NT2/D1 (cell line): Measurements from ENCODE around the gene ANTXR2.

Experiments used
- DNase-seq: peaks from one replicate; pipeline ENCODE4 v3.0.0-alpha.2; 2011; ENCODE audit warnings: low read depth, low spot score
- H3K27me3 ChIP-seq: 2 replicates; pipeline ENCODE4 v1.6.0; 2011; ENCODE audit warnings: mild to moderate bottlenecking; ENCODE audit not compliant: insufficient read length, insufficient read depth
- H3K36me3 ChIP-seq: 2 replicates; pipeline ENCODE4 v1.6.1; 2011; ENCODE audit warnings: mild to moderate bottlenecking, low read length, mixed read lengths; ENCODE audit not compliant: insufficient read depth, insufficient read length
- H3K4me1 ChIP-seq: 2 replicates; pipeline ENCODE4 v1.5.1; 2011; ENCODE audit not compliant: insufficient read depth, insufficient read length
- H3K4me3 ChIP-seq: 2 replicates; pipeline ENCODE4 v1.5.1; 2011; ENCODE audit warnings: low read depth; ENCODE audit not compliant: insufficient read length
- H3K9ac ChIP-seq: 2 replicates; pipeline ENCODE4 v1.6.0; 2011; ENCODE audit warnings: low read depth; ENCODE audit not compliant: insufficient read length
- H3K9me3 ChIP-seq: 2 replicates; pipeline ENCODE4 v1.5.1; 2011; ENCODE audit warnings: mild to moderate bottlenecking, low read length; ENCODE audit not compliant: insufficient read depth
- SUZ12 ChIP-seq: IDR thresholded peaks from 2 replicates; pipeline ENCODE4 v1.6.1; 2011; ENCODE audit not compliant: insufficient read length, insufficient read depth; ENCODE audit errors: extremely low read depth
- YY1 ChIP-seq: IDR thresholded peaks from 2 replicates; pipeline ENCODE4 v1.6.1; 2011; ENCODE audit not compliant: insufficient read length, insufficient read depth
- ZNF274 ChIP-seq: IDR thresholded peaks from 2 replicates; pipeline ENCODE4 v1.6.1; 2011; ENCODE audit warnings: mild to moderate bottlenecking, low read depth, low read length

ANTXR2 gene

GRCh38 chr4:80045786-80046185 lies 27.2 kb downstream of the ANTXR2 start:
- no peaks in the 10 kb centered on the region for H3K27me3 ChIP-seq
- H3K4me1 ChIP-seq: no peaks in the 10 kb centered on the region
- no peak for DNase-seq
- H3K9ac ChIP-seq: no peak overlapping the region
- H3K4me3 ChIP-seq: no peak overlapping the region
- no peaks in the 10 kb centered on the region for H3K36me3 ChIP-seq
- H3K9me3 ChIP-seq: no peaks in the 10 kb centered on the region
- TF ChIP-seq YY1: no peak
- no peak for TF ChIP-seq ZNF274
- TF ChIP-seq SUZ12: no peak

GRCh38 chr4:80043541-80043940 lies 29.5 kb downstream of the ANTXR2 start:
- Histone ChIP-seq H3K36me3 (no peaks in the 10 kb centered on the region), H3K9me3 (no peaks in the 10 kb centered on the region), H3K27me3 (no peaks in the 10 kb centered on the region), H3K4me3 (no peak overlapping the region), H3K4me1 (no peaks in the 10 kb centered on the region), H3K9ac (no peak overlapping the region)
- no peak for DNase-seq
- no peak for TF ChIP-seq ZNF274
- no peak for TF ChIP-seq YY1
- TF ChIP-seq SUZ12: no peak

- TF ChIP-seq ZNF274: no peak
- no peak for TF ChIP-seq YY1
- TF ChIP-seq SUZ12: no peak
- no peak for DNase-seq
- no peak overlapping the region for H3K4me3 ChIP-seq
These were observed 30.2 kb downstream of the ANTXR2 start for GRCh38 chr4:80042821-80043220.

GRCh38 chr4:80037864-80038263 lies 35.2 kb downstream of the ANTXR2 start:
- Histone ChIP-seq H3K9me3 (no peaks in the 10 kb centered on the region), H3K36me3 (no peaks in the 10 kb centered on the region), H3K27me3 (no peaks in the 10 kb centered on the region), H3K4me1 (no peaks in the 10 kb centered on the region), H3K4me3 (no peak overlapping the region), H3K9ac (no peak overlapping the region)
- DNase-seq: no peak
- TF ChIP-seq ZNF274 (no peak), SUZ12 (no peak), YY1 (no peak)

More at GRCh38 chr4:80042821-80043220, 30.2 kb downstream of the ANTXR2 start:
- Histone ChIP-seq H3K9ac (no peak overlapping the region), H3K9me3 (no peaks in the 10 kb centered on the region), H3K36me3 (no peaks in the 10 kb centered on the region), H3K27me3 (no peaks in the 10 kb centered on the region), H3K4me1 (no peaks in the 10 kb centered on the region)

GRCh38 chr4:80036949-80037685 lies 35.9 kb downstream of the ANTXR2 start:
- DNase-seq: no peak
- H3K9ac ChIP-seq: no peak overlapping the region

GRCh38 chr4:80036306-80036705 lies 36.7 kb downstream of the ANTXR2 start:
- Histone ChIP-seq H3K27me3 (no peaks in the 10 kb centered on the region), H3K9me3 (no peaks in the 10 kb centered on the region), H3K4me3 (no peak overlapping the region), H3K4me1 (no peaks in the 10 kb centered on the region), H3K36me3 (no peaks in the 10 kb centered on the region), H3K9ac (no peak overlapping the region)
- no peak for DNase-seq
- no peak for TF ChIP-seq YY1
- no peak for TF ChIP-seq ZNF274
- no peak for TF ChIP-seq SUZ12

More at GRCh38 chr4:80036949-80037685, 35.9 kb downstream of the ANTXR2 start:
- Histone ChIP-seq H3K27me3 (no peaks in the 10 kb centered on the region), H3K9me3 (no peaks in the 10 kb centered on the region), H3K4me3 (no peak overlapping the region), H3K4me1 (no peaks in the 10 kb centered on the region), H3K36me3 (no peaks in the 10 kb centered on the region)
- TF ChIP-seq SUZ12 (no peak), YY1 (no peak), ZNF274 (no peak)

DNA sequence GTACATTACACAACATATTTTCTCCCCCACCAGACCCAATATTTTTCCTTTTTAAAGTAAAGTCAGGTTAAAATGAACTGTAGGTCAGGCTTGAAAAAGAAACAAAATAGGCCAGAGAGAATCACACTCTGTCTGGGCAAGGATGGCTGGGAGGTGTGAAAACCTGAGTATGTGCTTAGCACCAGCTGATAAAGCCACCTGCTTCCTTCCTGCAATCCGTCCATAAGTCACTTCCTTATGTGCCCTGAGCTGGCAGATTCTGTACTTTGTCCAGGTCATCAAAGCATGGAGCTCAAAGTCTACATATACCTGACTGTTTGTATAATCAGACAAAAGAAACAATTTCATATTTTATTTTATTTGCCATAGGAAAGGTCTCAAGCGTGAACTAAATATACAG lies 37.7 kb downstream of the ANTXR2 start:
- no peaks in the 10 kb centered on the region for H3K9me3 ChIP-seq
- H3K9ac ChIP-seq: no peak overlapping the region
- no peak overlapping the region for H3K4me3 ChIP-seq
- no peak for DNase-seq
- TF ChIP-seq ZNF274 (no peak), YY1 (no peak), SUZ12 (no peak)
- H3K27me3 ChIP-seq: no peaks in the 10 kb centered on the region
- H3K36me3 ChIP-seq: no peaks in the 10 kb centered on the region
- H3K4me1 ChIP-seq: no peaks in the 10 kb centered on the region

- no peak for TF ChIP-seq ZNF274
- TF ChIP-seq SUZ12: no peak
- no peak for TF ChIP-seq YY1
- no peak overlapping the region for H3K9ac ChIP-seq
- H3K4me1 ChIP-seq: no peaks in the 10 kb centered on the region
- H3K36me3 ChIP-seq: no peaks in the 10 kb centered on the region
- no peaks in the 10 kb centered on the region for H3K9me3 ChIP-seq
- DNase-seq: no peak
- H3K27me3 ChIP-seq: no peaks in the 10 kb centered on the region
- no peak overlapping the region for H3K4me3 ChIP-seq
These were observed 39.4 kb downstream of the ANTXR2 start for GRCh38 chr4:80033581-80033980.
